ENCODE measurements around the gene KRTAP10-1.
"Not testable (repeated sequence)": the region's sequence is repeated elsewhere in the genome, so short reads cannot be mapped to it uniquely, and the experiment has no call there.

The KRTAP10-1 gene

GRCh38 chr21:44564099-44564498 is 24.1 kb upstream of the KRTAP10-1 start:
- no peak overlapping the region for H3K4me3 ChIP-seq (ENCODE audit: control insufficient read depth, low read depth, low read length)
- DNase-seq (ENCODE audit: low read depth): no peak
- no peak for TF ChIP-seq CTCF (IDR thresholded peaks at IDR 0.05; ENCODE audit: control insufficient read depth, insufficient read depth, low read depth, low read length, missing control alignments)

GRCh38 chr21:44558695-44559094 is 18.7 kb upstream of the KRTAP10-1 start, which contains the start of gene KRTAP10-3:
Gene KRTAP10-3, minus strand, starts transcription at chr21:44558795. Its CDS starts 80 bp downstream, at chr21:44558715.
- no peak within 1 kb of the TSS for H3K4me3 ChIP-seq (ENCODE audit: control insufficient read depth, low read depth, low read length)
- no peak for TF ChIP-seq CTCF (IDR thresholded peaks at IDR 0.05; ENCODE audit: control insufficient read depth, insufficient read depth, low read depth, low read length, missing control alignments)
- no peak for DNase-seq (ENCODE audit: low read depth)

- DNase-seq (ENCODE audit: low read depth); H3K4me3 ChIP-seq (ENCODE audit: control insufficient read depth, low read depth, low read length): not testable (repeated sequence)
These were observed 18.3 kb upstream of the KRTAP10-1 start for GRCh38 chr21:44558329-44558675.

- no peak for DNase-seq (ENCODE audit: low read depth)
- TF ChIP-seq CTCF (IDR thresholded peaks at IDR 0.05; ENCODE audit: control insufficient read depth, insufficient read depth, low read depth, low read length, missing control alignments): no peak
- H3K4me3 ChIP-seq (ENCODE audit: control insufficient read depth, low read depth, low read length): no peak overlapping the region
These were observed 17.7 kb upstream of the KRTAP10-1 start for GRCh38 chr21:44557491-44558328.

GRCh38 chr21:44556879-44557278 is 16.9 kb upstream of the KRTAP10-1 start:
- no peak for DNase-seq (ENCODE audit: low read depth)
- no peak for TF ChIP-seq CTCF (IDR thresholded peaks at IDR 0.05; ENCODE audit: control insufficient read depth, insufficient read depth, low read depth, low read length, missing control alignments)
- no peak overlapping the region for H3K4me3 ChIP-seq (ENCODE audit: control insufficient read depth, low read depth, low read length)

- no peak for TF ChIP-seq CTCF (IDR thresholded peaks at IDR 0.05; ENCODE audit: control insufficient read depth, insufficient read depth, low read depth, low read length, missing control alignments)
- H3K4me3 ChIP-seq (ENCODE audit: control insufficient read depth, low read depth, low read length): no peak overlapping the region
- DNase-seq (ENCODE audit: low read depth): no peak
These were observed 15.3 kb upstream of the KRTAP10-1 start for GRCh38 chr21:44555200-44555875.

GRCh38 chr21:44552681-44553080 is 12.7 kb upstream of the KRTAP10-1 start:
- no peak for DNase-seq (ENCODE audit: low read depth)
- no peak for TF ChIP-seq CTCF (IDR thresholded peaks at IDR 0.05; ENCODE audit: control insufficient read depth, insufficient read depth, low read depth, low read length, missing control alignments)

More at GRCh38 chr21:44552681-44553080, 12.7 kb upstream of the KRTAP10-1 start:
- no peak overlapping the region for H3K4me3 ChIP-seq (ENCODE audit: control insufficient read depth, low read depth, low read length)

All from AG09309 (cell line).